ENCODE results near the gene AKNA.

AKNA gene

DNA sequence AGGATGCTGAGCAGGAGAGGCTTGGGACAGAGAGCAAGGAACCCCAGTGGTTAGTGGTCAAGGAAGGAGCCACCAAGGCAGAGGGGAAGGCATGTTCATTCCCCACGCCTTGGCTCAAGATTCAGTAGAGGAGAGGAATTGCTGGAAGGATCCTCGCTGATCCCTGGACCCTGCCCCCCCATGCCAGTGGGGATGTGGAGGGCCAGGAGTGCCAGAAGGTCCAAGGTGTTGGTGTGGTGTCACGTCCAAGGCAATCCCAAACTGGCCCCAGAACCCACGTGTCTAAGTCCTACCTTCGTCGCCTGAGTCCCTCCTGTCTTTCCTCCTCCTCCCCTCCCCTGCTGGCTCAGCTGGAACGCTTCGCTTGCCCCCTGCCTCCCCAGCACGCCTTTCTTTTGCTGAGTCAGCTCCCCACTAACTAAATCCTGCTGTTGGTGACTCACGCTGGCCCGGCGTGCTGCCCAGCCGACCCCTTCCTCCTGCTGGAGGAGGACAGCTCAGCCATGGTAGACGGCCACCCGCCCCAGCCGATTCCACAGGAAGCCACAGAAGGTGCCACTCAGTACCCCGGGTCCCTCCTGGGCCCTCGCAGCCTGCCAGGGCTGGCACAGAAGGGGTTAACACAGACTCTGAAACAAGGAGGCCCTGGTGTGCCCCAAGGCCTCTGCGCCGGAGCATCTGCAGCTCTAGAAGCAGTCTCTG lies 102.5 kb downstream of the AKNA start:
- FAIRE-seq (no peak), DNase-seq (ENCODE audit: insufficient read length, low spot score) (no peak)
- TF ChIP-seq CTCF (IDR thresholded peaks at IDR 0.05; ENCODE audit: insufficient read depth, missing control alignments), result no peak

GRCh38 chr9:114284316-114285060 lies 103.3 kb downstream of the AKNA start:
- TF ChIP-seq CTCF (IDR thresholded peaks at IDR 0.05; ENCODE audit: insufficient read depth, missing control alignments), result no peak
- FAIRE-seq (no peak), DNase-seq (ENCODE audit: insufficient read length, low spot score) (no peak)

Measured in D721Med (cell line).